ENCODE data around the gene APC2.

DNA sequence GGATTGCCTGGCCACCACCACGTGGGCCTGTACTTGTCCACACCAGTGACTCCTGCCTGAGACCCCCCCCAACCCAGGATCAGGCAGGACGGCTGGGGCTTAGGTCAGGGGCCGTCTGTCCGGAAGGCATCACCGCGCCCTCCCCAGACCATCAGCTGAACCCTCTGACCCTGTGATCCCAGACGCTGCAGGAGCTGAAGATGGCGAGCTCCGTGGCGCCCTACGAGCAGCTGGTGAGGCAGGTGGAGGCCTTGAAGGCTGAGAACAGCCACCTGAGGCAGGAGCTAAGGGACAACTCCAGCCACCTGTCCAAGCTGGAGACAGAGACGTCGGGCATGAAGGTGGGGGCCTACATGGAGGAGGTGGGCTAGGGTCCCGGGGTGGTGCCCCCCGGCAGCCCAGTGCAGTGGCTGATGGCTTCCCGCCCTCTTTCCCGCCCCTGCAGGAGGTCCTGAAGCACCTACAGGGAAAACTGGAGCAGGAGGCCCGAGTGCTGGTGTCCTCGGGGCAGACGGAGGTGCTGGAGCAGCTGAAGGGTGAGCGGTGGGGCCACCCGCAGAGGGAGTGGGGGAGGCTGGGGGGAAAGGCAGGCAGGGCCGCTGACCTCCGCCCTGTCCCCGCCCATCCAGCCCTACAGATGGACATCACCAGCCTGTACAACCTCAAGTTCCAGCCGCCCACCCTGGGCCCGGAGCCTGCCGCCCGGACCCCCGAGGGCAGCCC is 3.0 kb downstream of the APC2 start:
- TF ChIP-seq, protein P1, sequence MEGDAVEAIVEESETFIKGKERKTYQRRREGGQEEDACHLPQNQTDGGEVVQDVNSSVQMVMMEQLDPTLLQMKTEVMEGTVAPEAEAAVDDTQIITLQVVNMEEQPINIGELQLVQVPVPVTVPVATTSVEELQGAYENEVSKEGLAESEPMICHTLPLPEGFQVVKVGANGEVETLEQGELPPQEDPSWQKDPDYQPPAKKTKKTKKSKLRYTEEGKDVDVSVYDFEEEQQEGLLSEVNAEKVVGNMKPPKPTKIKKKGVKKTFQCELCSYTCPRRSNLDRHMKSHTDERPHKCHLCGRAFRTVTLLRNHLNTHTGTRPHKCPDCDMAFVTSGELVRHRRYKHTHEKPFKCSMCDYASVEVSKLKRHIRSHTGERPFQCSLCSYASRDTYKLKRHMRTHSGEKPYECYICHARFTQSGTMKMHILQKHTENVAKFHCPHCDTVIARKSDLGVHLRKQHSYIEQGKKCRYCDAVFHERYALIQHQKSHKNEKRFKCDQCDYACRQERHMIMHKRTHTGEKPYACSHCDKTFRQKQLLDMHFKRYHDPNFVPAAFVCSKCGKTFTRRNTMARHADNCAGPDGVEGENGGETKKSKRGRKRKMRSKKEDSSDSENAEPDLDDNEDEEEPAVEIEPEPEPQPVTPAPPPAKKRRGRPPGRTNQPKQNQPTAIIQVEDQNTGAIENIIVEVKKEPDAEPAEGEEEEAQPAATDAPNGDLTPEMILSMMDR (IDR thresholded peaks at IDR 0.05), result no peak
- no peak for TF ChIP-seq POLR2A (IDR thresholded peaks at IDR 0.05)
